NCI-H460 (cell line): ENCODE measurements around the gene TNFAIP8. TPM values are rescaled to one million over a fixed set of nuclear protein-coding genes. Genes with fewer than 3 reads are reported as not detected.

Experiments used
- DNase-seq: peaks from one replicate; pipeline ENCODE4 v3.0.0-alpha.2; 2016; ENCODE audit warnings: low read depth; ENCODE audit errors: extremely low read depth
- total RNA-seq: library from RNA; depleted of rRNA; stranded (reverse); fragments of >200 nt; shearing (Covaris generic); gene quantifications from 2 replicates; pipeline ENCODE4 v1.2.3, GENCODE V29; 2014

TNFAIP8 gene
- total RNA-seq, 1 experiment from 2014 or later, result 35.2 TPM

DNA sequence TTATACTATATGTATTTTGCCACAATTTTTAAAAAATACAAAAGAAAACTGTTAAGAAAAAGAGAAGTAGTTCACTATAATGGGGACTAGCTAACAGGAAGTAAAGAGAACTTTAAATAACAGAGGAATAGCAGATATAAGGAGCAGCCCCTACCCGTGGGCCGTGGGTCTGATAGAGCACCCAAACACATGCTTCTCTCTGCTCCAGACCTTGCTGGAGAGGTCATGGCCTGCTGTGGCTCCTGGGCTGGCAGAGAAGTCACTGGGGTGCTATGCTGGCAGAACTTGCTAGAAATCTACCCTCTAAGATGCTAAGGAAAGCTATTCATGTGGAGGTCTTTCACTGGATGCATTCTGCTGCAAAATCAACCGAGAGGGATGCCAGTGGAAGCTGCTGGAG is 10.0 kb upstream of the TNFAIP8 start:
- no peak for DNase-seq

DNA sequence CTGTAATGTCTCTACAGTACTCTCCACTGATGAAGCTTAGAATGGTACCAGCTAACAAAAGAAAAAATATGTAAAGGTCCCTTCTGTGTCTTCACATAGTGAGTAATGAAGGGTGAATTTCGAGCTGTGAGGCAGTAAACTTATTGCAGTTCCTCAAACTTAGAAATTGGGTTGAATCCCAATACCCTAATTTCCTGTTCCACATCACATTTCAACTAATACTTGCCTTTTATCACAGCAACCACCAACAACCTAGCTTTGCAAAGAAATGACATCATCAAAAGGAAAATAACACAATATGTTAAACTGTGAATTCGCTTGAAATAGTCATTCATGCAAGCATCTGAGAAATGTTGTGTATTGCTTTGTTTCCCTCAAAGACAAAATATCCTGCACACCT is 9.4 kb upstream of the TNFAIP8 start:
- DNase-seq, result no peak

DNA sequence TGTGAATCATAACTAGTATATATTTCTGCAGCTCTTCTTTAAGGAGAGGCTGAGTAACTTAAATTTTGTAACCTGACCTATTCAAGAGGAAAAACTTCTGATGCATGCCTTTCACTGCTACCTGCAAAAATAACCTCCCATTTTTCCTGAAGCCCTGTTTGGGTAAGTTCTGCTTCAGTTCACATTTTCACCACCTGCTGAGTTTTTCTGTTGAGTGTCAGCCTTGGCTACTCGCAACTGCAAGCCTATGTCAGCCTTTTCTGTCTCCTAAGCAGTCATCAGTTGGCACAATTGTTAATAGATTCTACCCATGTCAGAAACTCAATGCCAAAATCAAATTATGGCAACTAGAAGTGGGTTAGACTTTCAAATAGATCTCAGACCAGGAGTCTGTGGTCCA is 8.2 kb upstream of the TNFAIP8 start:
- DNase-seq, result no peak

DNA sequence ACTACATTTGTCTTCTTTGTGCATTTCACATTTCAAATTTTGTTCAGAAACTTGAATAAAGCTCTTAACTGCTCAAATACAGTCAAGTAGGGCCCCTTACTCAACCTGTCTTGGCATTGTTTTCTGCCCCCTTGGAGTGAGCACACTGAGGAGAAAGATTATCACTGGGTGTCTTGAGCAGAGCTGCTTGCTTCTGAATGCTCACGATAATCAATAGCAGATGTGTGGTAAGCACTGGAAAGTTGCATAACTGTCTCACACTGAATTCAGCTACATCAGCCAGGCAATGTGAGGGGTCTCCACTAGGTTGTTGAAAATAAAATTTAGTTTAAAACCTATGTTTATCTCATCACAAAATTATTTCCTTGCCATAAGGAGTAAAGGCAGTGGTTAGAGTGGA is 7.8 kb upstream of the TNFAIP8 start:
- no peak for DNase-seq

DNA sequence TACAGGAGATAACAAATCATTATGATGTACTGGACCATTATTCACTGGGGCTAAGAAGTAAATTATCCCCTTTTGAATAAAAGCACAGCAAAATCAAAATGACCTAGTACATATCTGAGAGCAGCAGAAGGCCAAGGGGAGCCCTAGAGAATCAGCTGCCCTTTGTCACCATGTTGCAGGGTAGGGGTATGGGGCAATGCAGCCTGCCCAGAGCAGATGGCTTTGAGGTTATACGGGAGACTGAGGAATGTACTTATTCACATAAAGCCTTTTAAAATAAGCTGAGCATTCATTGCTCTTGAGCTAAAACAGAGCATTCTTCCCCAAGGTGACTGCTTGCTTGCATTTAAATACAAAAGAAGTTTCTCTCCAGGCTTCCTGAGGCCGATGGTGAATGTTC is 2.6 kb upstream of the TNFAIP8 start:
- no peak for DNase-seq

DNA sequence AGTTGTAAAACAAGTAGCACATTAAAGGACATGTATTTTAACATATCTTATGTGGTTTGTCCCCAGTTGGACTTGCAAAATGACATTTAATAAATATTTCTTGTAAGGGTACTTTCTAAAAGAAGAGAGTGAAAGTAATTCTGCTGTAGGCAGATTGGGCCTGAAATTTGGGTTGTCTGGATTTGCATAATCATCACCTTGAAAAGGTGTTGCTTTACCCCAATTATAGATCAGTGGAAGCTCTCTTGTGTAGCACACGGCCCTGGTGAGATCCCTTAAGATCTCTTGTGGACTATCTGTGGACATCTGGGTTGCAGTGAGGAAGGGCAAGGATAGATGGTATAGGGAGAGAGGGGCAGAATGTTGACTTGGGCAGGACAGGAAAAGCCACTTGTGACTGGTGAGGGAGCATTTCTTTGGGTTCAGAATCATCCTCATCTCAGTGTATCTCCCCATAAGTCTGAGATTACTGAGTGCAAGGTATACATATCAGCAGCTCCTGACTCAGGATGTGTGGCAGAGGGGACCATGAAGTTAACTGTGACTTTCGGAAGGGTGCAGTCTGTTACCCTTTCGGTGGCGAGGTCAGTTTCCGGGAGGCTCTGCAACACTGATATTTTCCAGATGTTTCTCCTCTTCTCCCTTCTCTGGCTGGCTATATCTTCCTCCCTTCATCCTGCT is 2.0 kb upstream of the TNFAIP8 start:
- DNase-seq, result no peak

DNA sequence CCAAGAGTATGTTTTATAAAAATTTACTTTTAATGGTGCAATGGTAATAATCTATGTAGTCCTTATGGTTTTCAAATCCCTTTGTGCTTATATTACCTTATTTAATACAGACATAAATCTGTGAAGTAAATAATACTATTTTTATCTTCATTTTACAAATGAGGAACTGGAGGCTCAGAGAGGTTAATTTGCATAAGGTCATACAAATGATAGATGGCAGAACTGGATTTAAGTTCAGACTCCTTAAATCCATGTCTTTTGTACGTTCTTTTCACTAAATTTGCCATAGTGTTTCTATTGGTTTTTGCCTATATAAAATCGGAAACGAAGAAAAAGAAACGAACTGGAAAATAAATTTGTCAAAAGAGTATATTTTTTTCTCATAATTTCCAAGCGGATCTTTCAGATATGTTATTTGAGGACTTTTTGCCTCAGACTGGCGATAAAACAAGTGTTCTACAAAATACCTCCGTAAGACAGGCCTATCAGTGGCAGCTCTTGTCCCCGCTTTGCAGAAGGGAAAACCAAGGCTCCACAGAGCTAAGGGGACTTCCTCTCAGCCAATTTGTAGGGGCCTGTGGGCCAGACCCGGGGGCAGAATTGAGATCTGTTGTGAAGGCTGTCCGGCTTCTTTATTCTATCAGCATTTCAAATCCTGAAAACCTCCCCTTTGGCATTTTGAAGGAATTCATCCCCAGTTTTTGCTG is 1.1 kb upstream of the TNFAIP8 start:
- no peak for DNase-seq

DNA sequence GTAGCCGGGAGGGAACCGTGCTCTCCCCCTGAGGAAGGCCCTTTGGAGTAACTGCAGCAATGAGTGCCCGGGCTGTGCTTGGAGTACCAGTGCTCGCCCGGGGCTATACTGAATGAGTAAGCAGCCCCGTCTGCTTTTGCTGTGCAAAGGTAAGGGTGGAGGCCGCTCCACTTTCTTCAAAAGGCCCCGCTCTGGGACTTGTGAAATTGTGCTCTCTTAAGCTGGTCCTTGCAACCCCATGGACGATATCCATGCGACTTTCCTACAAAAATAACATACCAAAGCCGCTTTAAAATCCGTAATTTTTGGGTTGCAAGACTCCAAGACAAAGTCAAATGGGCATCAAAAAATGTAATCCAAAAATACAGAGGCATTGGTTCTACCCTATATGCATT is 578 bp upstream of the TNFAIP8 start:
- DNase-seq, result no peak

DNA sequence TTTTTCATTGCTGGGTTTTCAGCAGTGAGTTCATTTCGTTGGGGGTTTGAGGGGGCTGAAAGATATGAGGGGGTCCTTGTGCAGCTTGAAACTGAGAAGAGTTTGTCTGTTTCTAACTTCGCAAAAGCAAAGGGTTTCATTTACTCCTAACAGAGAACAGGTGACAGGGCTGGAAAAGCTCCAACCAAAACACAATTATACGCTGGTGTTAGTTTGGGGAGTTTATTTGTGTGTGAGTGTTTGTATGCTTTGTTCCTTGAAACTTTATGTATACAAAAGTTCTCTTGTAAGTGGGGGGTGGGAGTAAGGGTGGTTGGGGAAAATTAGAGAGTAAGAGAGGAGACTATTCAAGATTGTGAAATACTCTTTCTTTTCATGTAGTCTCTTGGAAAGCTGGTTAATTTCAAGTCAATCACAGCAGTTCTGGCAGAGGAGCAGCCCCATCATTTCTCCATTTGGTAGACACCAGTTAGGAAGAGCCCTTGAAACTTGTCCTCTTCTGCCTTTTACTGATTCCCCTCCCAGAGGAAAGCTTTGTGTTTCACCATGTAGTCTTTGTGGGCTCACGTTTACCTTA is 881 bp downstream of the TNFAIP8 start:
- no peak for DNase-seq

DNA sequence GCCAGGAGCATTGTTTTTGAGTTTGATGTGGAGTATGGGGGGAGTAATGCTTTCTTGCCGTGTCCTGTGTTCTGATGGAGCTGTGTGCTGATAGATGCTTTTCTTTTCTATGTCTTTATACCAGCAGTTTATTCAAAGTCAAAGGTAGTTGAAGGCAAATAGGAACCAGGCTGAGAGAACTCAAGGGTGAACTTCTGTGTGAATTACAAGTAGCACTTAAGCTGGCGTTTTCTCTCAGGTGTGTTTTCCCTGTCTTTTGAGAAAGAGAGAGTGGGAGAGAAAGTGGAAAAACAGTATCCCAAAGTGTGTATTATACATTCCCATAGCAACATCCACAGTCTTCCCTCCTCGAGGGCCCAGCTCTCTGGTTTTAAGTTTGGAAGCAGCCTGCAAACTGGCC is 1.5 kb downstream of the TNFAIP8 start:
- no peak for DNase-seq

DNA sequence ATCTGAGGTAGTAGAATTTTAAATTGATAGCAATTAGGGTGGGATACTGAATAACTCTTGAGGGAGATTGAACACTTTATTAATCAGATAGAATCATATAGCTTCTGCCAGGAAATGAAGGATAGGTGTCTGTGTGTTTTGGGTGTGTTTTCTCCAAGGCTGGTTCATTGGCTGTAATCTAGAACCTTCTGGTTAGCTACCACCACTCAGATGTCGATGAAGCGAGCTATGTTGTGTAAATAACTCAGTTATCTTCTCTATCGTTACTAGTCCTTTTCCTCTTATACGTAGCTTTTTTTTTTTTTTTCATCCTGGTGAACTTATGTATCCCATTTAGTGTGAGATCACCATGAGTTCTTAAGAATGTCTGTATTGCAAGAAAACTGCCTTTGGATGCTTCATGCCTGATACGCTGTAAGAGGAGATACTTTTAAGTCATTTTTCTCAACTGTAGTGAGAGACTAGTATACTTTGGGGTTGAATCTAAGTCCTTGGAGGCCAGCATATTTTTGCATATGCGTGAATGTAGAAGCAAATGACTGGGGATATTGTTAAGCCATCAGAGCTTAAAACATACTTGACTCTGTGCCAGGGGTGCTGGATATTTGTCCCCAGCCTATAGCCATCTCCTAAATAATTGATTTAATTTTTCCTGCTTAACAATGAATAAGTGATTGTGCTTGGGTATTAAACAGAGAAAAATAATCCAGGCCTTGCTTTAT is 2.1 kb downstream of the TNFAIP8 start:
- DNase-seq, result no peak

DNA sequence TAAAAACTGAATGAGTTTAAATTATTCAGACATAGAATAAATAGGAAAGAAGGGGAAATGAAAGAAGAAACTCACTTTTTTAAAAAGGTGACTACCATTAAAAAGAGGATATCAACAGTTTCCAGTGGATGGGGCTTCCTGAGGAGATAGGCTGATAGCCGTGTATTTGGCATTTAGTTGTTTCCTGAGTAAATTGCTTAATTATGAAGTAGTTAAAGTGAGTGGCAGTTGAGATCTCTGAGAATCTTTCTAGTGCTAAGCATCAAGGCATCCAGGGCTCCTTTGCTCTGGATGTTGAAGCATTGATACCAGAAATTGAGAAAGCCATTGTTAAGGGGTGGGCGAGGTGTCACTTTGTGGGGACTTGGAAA is 2.7 kb downstream of the TNFAIP8 start:
- DNase-seq, result no peak

DNA sequence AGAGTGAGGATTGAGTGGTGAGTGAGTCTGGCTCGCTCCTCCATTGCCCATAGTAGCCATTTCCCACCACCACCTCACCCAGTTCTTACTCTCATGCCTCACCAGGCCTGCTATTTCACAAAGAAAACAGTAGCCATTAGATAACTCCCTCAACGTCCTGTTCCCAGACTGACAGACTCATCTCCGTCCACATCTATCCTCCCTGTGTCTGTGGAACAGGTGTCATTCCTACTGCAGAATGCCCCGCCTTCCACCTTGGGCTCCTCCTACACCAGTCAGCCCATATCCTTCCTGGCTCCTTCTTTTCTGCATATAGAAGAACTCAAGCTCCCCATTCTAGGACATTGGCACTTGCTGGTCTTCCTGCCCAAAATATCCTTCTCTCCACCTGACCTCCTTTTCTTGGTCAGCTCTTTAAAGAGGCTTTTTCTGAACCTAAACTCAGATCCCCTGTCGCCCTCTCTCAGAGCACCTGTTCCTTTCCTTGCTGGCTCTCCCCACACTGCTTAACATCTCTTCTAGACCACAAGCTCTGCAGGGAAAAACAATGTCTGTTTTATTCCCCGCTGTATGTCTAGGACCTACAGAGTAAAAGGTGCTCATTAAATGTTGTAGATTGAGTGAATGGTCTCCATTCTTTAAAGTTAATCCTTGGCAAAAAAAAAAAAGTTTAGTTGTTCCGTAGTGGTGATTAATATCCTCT is 3.2 kb downstream of the TNFAIP8 start:
- no peak for DNase-seq

DNA sequence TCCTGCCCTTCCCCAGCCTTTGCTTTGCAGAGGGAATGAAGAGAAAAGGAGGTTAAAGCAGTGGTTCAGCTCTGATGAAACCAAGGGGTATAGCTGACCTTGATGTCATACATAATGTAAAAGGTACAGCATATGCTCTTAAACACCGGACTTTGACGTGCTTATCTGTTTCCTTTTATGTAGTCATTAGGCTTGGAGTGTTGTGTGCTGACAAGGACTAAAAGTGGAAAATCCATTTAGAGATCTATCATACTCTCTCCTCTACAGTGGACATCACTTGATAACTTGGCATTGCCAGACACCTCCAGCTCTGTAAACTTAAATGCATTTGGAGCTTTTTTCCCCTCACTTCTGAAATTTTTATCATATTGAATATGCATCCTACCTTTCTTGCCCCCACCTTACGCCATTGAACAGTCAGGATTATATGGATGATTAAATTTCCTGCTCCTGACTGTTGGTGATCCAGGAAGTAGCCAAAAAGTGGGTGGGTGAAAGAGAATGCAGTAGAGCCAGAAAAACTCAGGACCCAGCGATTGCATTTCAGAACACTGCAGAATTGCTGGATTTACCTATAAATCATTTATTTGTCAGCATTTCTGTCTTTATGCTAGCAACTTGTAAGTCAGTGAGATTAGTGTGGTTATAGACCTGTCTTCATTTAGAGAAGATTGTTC is 4.1 kb downstream of the TNFAIP8 start:
- no peak for DNase-seq

DNA sequence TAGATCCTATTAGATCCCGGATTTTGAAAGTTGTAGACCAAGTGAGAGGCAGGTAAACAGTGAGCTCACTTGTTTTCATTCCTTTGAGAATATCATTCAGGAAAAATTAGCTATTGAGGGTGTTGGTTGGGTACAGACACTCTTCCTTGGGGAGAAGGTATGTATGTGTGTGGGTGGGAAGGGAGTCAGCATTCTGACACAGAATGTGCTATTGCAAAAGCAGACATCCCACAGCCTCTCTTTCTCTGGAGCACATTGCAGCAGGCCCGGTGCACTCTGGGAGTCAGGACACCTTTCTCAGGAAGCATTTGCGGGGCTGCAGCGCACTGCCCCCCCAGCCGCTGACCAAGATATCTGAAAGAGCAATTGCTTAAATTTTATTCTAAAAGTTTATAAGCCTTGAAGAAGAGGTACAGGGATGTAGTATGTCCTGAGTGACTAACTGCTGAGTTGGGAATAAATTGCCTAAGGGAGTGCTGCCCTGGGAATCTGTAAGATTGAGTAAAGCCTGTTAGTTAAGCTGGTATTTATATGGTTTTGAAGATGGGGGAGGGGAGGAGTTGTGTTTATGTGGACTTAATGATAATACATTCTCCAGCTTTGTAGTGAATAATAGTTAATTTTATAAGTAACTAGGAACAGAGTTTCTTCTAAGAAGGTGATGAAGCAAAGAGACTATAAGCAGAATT is 5.2 kb downstream of the TNFAIP8 start:
- DNase-seq, result no peak

DNA sequence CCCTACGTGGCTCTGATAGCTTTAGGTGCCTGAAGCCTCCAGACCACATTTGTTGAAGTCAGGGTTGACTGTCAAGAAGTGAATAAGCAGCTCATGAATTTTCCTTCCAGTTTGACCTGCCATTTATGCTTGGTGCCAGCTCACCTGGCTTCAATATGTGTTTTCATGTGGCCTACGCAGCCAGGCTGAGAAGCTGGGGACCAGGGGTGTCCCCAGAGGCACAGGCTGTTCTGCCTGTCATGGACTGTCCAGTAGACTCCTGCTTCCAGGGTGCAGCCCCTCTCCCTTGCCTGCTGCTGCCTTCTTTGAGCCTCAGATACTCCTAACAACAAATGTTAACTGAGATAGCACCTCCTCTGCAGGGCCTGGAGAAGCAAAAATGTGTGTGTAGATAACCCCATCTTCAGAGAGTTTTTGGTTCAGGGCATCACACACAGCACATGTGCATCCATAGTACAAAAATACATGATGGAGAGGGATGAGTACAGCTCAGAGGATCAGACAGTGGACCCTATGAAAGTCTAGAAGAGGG is 5.8 kb downstream of the TNFAIP8 start:
- DNase-seq, result no peak

DNA sequence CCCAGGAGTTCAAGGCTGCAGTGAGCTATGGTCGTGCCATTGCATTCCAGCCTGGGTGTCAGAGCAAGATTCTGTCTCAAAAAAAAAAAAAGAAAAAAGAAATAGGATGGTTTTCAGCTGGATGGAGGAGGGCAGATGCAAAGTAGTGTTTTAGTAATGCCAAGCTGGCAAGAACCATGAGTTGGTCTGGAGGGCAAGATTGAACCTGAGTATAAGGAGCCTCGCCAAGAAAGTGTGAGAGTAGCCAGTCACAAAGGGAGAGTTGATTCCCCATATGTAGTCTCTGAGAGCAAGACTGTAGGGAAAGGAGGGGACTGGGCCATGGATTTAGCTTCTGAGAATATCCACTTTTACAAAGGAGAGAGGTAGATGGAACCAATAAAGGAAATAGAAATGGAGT is 6.9 kb downstream of the TNFAIP8 start:
- no peak for DNase-seq

DNA sequence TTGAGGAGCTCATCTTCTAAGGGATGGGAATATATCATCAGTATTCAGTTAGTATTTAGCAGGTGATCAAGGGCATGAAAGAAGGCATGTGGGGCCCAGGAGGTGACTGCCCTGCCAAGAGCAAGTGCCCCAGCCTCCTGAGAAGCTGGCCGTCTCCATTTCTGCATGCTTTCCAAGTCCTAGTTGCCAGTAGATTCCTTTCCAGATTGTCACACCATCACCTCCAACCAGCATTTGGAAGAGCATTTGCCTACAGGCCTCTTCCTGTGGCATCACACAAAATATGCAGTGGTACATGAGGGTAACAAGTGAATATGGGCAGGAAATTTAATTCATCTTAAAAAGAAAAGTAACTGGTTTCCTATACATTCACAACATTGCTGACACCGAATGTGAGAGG is 7.5 kb downstream of the TNFAIP8 start:
- DNase-seq, result no peak

DNA sequence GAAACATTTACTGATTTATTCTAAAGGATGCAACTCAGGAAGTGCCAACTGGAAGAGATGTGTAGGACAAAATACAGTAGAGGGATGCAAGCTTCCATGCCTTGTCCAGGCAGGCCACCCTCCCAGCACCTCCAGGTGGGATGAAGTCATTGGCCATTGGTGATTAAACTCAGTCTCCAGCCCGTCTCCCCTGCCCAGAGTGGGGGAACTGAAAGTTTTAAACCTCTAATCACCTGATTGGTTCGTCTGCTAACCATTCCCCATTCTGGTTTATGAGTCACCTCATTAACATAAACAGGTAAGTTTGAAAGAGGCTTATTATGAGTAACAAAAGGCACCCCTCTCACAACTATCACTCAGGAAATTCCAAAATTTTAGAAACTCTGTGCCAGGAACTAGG is 8.1 kb downstream of the TNFAIP8 start:
- no peak for DNase-seq
